WTC11 (cell line): Measurements from ENCODE around the gene SMIM29. TPM values are rescaled to one million over a fixed set of nuclear protein-coding genes. Genes with fewer than 3 reads are reported as not detected.

Experiments
- ATAC-seq: fragments of 200-7000 bp; cut with Tn5 transposase; 2 replicates; pipeline ENCODE4 v1.10.0; 2021; ENCODE audit warnings: mild to moderate bottlenecking, moderate library complexity
- CTCF ChIA-PET: fragments of 300-600 bp; sonication (Branson Sonifier 250); formaldehyde crosslinking; loops from one replicate; lab custom pipeline; 2021; ENCODE audit warnings: antibody characterized with exemption; lab: Charles Lee
- POLR2A ChIA-PET: fragments of 350-600 bp; sonication (Branson Sonifier 250); formaldehyde crosslinking; loops from one replicate; lab custom pipeline; 2021; ENCODE audit warnings: antibody characterized with exemption; lab: Charles Lee
- DNase-seq: peaks from one replicate; pipeline ENCODE4 v3.0.0; 2021; ENCODE audit warnings: low spot score
- H3K27ac Mint-ChIP-seq: 2 replicates; pipeline ENCODE4 v1.8.0; 2021; ENCODE audit warnings: mixed read lengths
- H3K27me3 Mint-ChIP-seq: 2 replicates; pipeline ENCODE4 v1.8.0; 2021; ENCODE audit warnings: low read depth, mild to moderate bottlenecking, moderate library complexity, mixed read lengths
- H3K36me3 Mint-ChIP-seq: 2 replicates; pipeline ENCODE4 v1.8.0; 2021; ENCODE audit warnings: mixed read lengths
- H3K4me1 Mint-ChIP-seq: 2 replicates; pipeline ENCODE4 v1.8.0; 2022; ENCODE audit warnings: mixed read lengths
- H3K4me3 Mint-ChIP-seq: 2 replicates; pipeline ENCODE4 v1.8.0; 2021; ENCODE audit warnings: mild to moderate bottlenecking, moderate library complexity, mixed read lengths
- H3K9me3 Mint-ChIP-seq: 2 replicates; pipeline ENCODE4 v1.8.0; 2021; ENCODE audit warnings: mixed read lengths
- EMX1 ChIP-seq: fragments of 250-450 bp; sonication (Bioruptor Pico); IDR thresholded peaks from 2 replicates; pipeline ENCODE4 v1.8.0; 2021; ENCODE audit warnings: mild to moderate bottlenecking
- ESRRA ChIP-seq: sonication (generic); formaldehyde crosslinking; IDR thresholded peaks from 2 replicates; pipeline ENCODE4 v1.8.1; 2022; ENCODE audit warnings: mild to moderate bottlenecking, missing genetic modification reagents, borderline replicate concordance
- MYBL2 ChIP-seq: sonication (generic); formaldehyde crosslinking; IDR thresholded peaks from 2 replicates; pipeline ENCODE4 v1.8.1; 2023; ENCODE audit warnings: mild to moderate bottlenecking, moderate library complexity, missing genetic modification reagents
- NFATC4 ChIP-seq: fragments of 250-450 bp; sonication (Bioruptor Pico); IDR thresholded peaks from 2 replicates; pipeline ENCODE4 v1.9.0; 2021; ENCODE audit warnings: mild to moderate bottlenecking
- NR1H2 ChIP-seq: sonication (generic); formaldehyde crosslinking; IDR thresholded peaks from 2 replicates; pipeline ENCODE4 v1.9.0; 2021; ENCODE audit warnings: mild to moderate bottlenecking, moderate library complexity, missing genetic modification reagents
- SP1 ChIP-seq: sonication (generic); formaldehyde crosslinking; conservative IDR thresholded peaks from 2 replicates; pipeline ENCODE4 v1.8.1; 2022; ENCODE audit warnings: missing genetic modification reagents
- TEAD4 ChIP-seq: sonication (generic); formaldehyde crosslinking; IDR thresholded peaks from 2 replicates; pipeline ENCODE4 v1.8.0; 2022; ENCODE audit warnings: mild to moderate bottlenecking, missing genetic modification reagents
- ZNF317 ChIP-seq: sonication (generic); formaldehyde crosslinking; IDR thresholded peaks from 2 replicates; pipeline ENCODE4 v1.8.1; 2023; ENCODE audit warnings: low read depth, mild to moderate bottlenecking, moderate library complexity, missing genetic modification reagents, borderline replicate concordance
- ZNF423 ChIP-seq: fragments of 250-450 bp; sonication (Bioruptor Pico); IDR thresholded peaks from 2 replicates; pipeline ENCODE4 v2.1.2; 2022; ENCODE audit warnings: mild to moderate bottlenecking, moderate library complexity
- total RNA-seq: library from RNA; stranded (reverse); gene quantifications from 3 replicates; pipeline ENCODE4 v1.2.3, GENCODE V29; 2021
- TF ChIP-seq, protein P1 (sequence below): sonication (generic); formaldehyde crosslinking; conservative IDR thresholded peaks from 2 replicates; pipeline ENCODE4 v1.8.1; 2023; ENCODE audit warnings: mild to moderate bottlenecking, low read depth, missing genetic modification reagents, moderate library complexity
- TF ChIP-seq, protein P2 (sequence below): sonication (generic); formaldehyde crosslinking; IDR thresholded peaks from 2 replicates; pipeline ENCODE4 v1.8.0; 2022; ENCODE audit warnings: mild to moderate bottlenecking, missing genetic modification reagents
- TF ChIP-seq, protein P3 (sequence below): sonication (generic); formaldehyde crosslinking; IDR thresholded peaks from 2 replicates; pipeline ENCODE4 v1.8.0; 2022; ENCODE audit warnings: mild to moderate bottlenecking, missing genetic modification reagents
- TF ChIP-seq, protein P4 (sequence below): sonication (generic); formaldehyde crosslinking; conservative IDR thresholded peaks from 2 replicates; pipeline ENCODE4 v1.8.1; 2022; ENCODE audit warnings: mild to moderate bottlenecking, missing genetic modification reagents
- TF ChIP-seq, protein P5 (sequence below): sonication (generic); formaldehyde crosslinking; IDR thresholded peaks from 2 replicates; pipeline ENCODE4 v1.8.1; 2022; ENCODE audit warnings: low read depth, mild to moderate bottlenecking, moderate library complexity, missing genetic modification reagents, borderline replicate concordance
- TF ChIP-seq, protein P6 (sequence below): sonication (generic); formaldehyde crosslinking; IDR thresholded peaks from 2 replicates; pipeline ENCODE4 v1.8.1; 2023; ENCODE audit warnings: mild to moderate bottlenecking, missing genetic modification reagents
- TF ChIP-seq, protein P7 (sequence below): sonication (generic); formaldehyde crosslinking; IDR thresholded peaks from 2 replicates; pipeline ENCODE4 v1.8.1; 2023; ENCODE audit warnings: mild to moderate bottlenecking, moderate library complexity, missing genetic modification reagents
- TF ChIP-seq, protein P8 (sequence below): sonication (generic); formaldehyde crosslinking; IDR thresholded peaks from 2 replicates; pipeline ENCODE4 v1.8.1; 2023; ENCODE audit warnings: mild to moderate bottlenecking, missing genetic modification reagents, moderate library complexity

Gene SMIM29
- total RNA-seq, 1 experiment from 2014 or later: 11.7 TPM

DNA sequence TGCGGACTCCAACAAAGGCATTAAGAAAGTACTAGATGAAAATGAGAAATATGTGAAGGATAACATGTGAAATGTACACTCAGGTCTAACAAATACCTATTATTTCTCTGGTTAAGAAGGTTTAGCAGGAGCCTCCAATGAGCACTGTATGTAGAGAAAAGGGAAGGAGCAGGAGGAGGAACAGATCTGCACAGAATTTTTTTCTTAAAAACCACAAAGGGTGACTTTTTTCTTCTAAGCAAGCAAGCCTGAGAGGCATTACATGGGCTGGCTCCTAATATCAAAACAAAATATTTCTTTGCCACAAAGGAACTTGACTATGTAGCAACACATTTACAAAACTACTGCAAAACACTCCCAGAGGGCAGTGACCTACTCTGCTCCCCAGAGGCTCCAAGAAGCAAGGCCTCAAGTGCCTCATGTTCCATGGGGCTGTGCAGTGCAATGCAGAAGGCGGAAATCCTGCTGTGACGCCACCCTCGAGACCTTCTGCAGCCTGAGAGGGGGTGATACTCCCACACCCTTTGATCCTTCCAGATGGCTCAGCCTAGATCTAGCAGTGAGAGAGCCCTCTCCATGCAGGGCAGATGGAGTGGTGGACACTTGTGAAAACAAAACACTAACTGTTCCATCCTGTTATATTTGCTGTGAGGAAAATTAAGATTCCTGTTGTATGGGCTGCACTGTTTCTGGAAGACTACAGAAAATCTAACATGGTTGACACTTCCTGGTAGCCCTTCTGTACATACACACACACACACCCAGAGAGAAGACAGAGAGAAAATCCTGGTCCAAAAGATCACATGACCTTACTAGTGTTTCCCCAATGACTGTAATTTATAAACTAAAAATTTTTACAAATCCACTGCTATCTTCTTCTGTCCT lies 36.0 kb upstream of the SMIM29 start:
- TF ChIP-seq ZNF317 (CRISPR knock-in tag) (no peak), ESRRA (CRISPR knock-in tag) (no peak), NR1H2 (no peak), EMX1 (CRISPR knock-in tag) (no peak), SP1 (CRISPR knock-in tag) (no peak), NFATC4 (no peak)
- TF ChIP-seq, protein P1, sequence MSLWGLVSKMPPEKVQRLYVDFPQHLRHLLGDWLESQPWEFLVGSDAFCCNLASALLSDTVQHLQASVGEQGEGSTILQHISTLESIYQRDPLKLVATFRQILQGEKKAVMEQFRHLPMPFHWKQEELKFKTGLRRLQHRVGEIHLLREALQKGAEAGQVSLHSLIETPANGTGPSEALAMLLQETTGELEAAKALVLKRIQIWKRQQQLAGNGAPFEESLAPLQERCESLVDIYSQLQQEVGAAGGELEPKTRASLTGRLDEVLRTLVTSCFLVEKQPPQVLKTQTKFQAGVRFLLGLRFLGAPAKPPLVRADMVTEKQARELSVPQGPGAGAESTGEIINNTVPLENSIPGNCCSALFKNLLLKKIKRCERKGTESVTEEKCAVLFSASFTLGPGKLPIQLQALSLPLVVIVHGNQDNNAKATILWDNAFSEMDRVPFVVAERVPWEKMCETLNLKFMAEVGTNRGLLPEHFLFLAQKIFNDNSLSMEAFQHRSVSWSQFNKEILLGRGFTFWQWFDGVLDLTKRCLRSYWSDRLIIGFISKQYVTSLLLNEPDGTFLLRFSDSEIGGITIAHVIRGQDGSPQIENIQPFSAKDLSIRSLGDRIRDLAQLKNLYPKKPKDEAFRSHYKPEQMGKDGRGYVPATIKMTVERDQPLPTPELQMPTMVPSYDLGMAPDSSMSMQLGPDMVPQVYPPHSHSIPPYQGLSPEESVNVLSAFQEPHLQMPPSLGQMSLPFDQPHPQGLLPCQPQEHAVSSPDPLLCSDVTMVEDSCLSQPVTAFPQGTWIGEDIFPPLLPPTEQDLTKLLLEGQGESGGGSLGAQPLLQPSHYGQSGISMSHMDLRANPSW (CRISPR knock-in tag): no peak
- TF ChIP-seq, protein P2, sequence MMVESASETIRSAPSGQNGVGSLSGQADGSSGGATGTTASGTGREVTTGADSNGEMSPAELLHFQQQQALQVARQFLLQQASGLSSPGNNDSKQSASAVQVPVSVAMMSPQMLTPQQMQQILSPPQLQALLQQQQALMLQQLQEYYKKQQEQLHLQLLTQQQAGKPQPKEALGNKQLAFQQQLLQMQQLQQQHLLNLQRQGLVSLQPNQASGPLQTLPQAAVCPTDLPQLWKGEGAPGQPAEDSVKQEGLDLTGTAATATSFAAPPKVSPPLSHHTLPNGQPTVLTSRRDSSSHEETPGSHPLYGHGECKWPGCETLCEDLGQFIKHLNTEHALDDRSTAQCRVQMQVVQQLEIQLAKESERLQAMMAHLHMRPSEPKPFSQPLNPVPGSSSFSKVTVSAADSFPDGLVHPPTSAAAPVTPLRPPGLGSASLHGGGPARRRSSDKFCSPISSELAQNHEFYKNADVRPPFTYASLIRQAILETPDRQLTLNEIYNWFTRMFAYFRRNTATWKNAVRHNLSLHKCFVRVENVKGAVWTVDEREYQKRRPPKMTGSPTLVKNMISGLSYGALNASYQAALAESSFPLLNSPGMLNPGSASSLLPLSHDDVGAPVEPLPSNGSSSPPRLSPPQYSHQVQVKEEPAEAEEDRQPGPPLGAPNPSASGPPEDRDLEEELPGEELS: no peak
- TF ChIP-seq, protein P3, sequence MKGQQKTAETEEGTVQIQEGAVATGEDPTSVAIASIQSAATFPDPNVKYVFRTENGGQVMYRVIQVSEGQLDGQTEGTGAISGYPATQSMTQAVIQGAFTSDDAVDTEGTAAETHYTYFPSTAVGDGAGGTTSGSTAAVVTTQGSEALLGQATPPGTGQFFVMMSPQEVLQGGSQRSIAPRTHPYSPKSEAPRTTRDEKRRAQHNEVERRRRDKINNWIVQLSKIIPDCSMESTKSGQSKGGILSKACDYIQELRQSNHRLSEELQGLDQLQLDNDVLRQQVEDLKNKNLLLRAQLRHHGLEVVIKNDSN (CRISPR knock-in tag): no peak
- TF ChIP-seq, protein P4, sequence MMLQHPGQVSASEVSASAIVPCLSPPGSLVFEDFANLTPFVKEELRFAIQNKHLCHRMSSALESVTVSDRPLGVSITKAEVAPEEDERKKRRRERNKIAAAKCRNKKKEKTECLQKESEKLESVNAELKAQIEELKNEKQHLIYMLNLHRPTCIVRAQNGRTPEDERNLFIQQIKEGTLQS (CRISPR knock-in tag): no peak
- H3K27ac Mint-ChIP-seq: peak overlapping the region; percentile 63
- DNase-seq (no peak), ATAC-seq (no peak)
- no peaks in the 10 kb centered on the region for H3K9me3 Mint-ChIP-seq
- CTCF ChIA-PET: no interaction called here
- peaks cover 5% of the 10 kb centered on the region for H3K36me3 Mint-ChIP-seq
- H3K27me3 Mint-ChIP-seq: no peaks in the 10 kb centered on the region
- H3K4me3 Mint-ChIP-seq: no peak overlapping the region
- no peaks in the 10 kb centered on the region for H3K4me1 Mint-ChIP-seq
- POLR2A ChIA-PET: no interaction called here

DNA sequence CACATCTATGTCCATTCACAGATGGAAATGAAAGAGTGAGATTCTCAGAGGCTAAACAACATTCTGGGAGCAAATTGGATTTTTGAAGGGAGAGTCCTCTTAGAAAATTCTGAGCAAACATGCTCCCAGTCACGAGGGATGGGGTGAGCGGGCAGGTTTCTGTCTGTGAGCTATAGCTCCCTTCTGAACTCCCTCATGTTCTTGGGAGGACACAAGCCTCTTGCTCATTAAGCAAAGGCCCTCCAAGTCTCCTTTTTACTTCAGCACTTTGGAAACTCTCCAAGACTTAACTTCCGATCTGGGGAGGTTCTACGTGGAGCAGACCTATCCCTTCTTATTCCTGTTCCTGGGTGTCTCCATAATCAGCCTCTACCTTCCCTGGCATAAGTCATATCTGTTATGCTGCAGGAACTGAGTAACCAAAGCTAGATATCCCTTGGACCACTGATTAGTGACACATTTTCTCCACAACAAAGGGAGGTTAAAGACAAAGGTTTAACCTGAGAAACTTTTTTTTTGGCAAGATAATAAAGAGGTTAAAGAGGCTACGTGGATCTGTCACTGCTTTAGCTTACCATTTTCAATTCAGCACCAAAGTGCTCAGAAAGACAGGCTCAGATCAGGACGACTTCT lies 33.0 kb upstream of the SMIM29 start:
- ATAC-seq (no peak), DNase-seq (no peak)
- CTCF ChIA-PET: interaction anchor here (1.5 to 1.7 kb wide), 2 partner anchors 10 to 119 kb away, joined by 4 to 7 read pairs; no protein-coding TSS in a partner anchor
- no peaks in the 10 kb centered on the region for H3K9me3 Mint-ChIP-seq
- no peaks in the 10 kb centered on the region for H3K4me1 Mint-ChIP-seq
- no peak overlapping the region for H3K27ac Mint-ChIP-seq
- 0 out of 2 replicates have a peak, but pooled peaks cover 3% of the 10 kb centered on the region for H3K36me3 Mint-ChIP-seq
- H3K4me3 Mint-ChIP-seq: no peak overlapping the region
- H3K27me3 Mint-ChIP-seq: no peaks in the 10 kb centered on the region
- POLR2A ChIA-PET: no interaction called here
- TF ChIP-seq, protein P5, sequence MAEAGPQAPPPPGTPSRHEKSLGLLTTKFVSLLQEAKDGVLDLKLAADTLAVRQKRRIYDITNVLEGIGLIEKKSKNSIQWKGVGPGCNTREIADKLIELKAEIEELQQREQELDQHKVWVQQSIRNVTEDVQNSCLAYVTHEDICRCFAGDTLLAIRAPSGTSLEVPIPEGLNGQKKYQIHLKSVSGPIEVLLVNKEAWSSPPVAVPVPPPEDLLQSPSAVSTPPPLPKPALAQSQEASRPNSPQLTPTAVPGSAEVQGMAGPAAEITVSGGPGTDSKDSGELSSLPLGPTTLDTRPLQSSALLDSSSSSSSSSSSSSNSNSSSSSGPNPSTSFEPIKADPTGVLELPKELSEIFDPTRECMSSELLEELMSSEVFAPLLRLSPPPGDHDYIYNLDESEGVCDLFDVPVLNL (CRISPR knock-in tag): no peak
- TF ChIP-seq, protein P6, sequence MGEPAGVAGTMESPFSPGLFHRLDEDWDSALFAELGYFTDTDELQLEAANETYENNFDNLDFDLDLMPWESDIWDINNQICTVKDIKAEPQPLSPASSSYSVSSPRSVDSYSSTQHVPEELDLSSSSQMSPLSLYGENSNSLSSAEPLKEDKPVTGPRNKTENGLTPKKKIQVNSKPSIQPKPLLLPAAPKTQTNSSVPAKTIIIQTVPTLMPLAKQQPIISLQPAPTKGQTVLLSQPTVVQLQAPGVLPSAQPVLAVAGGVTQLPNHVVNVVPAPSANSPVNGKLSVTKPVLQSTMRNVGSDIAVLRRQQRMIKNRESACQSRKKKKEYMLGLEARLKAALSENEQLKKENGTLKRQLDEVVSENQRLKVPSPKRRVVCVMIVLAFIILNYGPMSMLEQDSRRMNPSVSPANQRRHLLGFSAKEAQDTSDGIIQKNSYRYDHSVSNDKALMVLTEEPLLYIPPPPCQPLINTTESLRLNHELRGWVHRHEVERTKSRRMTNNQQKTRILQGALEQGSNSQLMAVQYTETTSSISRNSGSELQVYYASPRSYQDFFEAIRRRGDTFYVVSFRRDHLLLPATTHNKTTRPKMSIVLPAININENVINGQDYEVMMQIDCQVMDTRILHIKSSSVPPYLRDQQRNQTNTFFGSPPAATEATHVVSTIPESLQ (CRISPR knock-in tag): no peak
- TF ChIP-seq, protein P7, sequence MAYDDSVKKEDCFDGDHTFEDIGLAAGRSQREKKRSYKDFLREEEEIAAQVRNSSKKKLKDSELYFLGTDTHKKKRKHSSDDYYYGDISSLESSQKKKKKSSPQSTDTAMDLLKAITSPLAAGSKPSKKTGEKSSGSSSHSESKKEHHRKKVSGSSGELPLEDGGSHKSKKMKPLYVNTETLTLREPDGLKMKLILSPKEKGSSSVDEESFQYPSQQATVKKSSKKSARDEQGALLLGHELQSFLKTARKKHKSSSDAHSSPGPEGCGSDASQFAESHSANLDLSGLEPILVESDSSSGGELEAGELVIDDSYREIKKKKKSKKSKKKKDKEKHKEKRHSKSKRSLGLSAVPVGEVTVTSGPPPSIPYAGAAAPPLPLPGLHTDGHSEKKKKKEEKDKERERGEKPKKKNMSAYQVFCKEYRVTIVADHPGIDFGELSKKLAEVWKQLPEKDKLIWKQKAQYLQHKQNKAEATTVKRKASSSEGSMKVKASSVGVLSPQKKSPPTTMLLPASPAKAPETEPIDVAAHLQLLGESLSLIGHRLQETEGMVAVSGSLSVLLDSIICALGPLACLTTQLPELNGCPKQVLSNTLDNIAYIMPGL: no peak
- TF ChIP-seq, protein P2: no peak
- TF ChIP-seq MYBL2 (CRISPR knock-in tag): no peak
- no peak for TF ChIP-seq ZNF423 (CRISPR knock-in tag)
- TF ChIP-seq, protein P8, sequence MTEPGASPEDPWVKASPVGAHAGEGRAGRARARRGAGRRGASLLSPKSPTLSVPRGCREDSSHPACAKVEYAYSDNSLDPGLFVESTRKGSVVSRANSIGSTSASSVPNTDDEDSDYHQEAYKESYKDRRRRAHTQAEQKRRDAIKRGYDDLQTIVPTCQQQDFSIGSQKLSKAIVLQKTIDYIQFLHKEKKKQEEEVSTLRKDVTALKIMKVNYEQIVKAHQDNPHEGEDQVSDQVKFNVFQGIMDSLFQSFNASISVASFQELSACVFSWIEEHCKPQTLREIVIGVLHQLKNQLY: no peak
- TF ChIP-seq TEAD4 (CRISPR knock-in tag): no peak
